H9 (cell line): ENCODE results near the gene KIF5A. TPM values are rescaled to one million over a fixed set of nuclear protein-coding genes. Genes with fewer than 3 reads are reported as not detected.

Experiments used
- DNase-seq: peaks from one replicate; pipeline ENCODE4 v3.0.0-alpha.2; 2017
- H2AFZ ChIP-seq: one replicate; pipeline ENCODE4 v1.6.1; 2013; ENCODE audit warnings: mild to moderate bottlenecking, low read length, control low read depth, moderate library complexity
- H2AK5ac ChIP-seq: 2 replicates; pipeline ENCODE4 v1.6.1; 2013; ENCODE audit warnings: low read length, control low read depth, mixed read lengths; ENCODE audit not compliant: insufficient read length
- H2BK120ac ChIP-seq: one replicate; pipeline ENCODE4 v1.6.1; 2013; ENCODE audit warnings: low read depth, mild to moderate bottlenecking, low read length, control low read depth, inconsistent platforms; ENCODE audit not compliant: poor library complexity, severe bottlenecking
- H2BK12ac ChIP-seq: 2 replicates; pipeline ENCODE4 v1.6.1; 2013; ENCODE audit warnings: low read length, control low read depth, mixed read lengths, low read depth; ENCODE audit not compliant: insufficient read length
- H2BK15ac ChIP-seq: 2 replicates; pipeline ENCODE4 v1.6.1; 2013; ENCODE audit warnings: low read depth, low read length, control low read depth
- H2BK20ac ChIP-seq: one replicate; pipeline ENCODE4 v1.6.1; 2013; ENCODE audit warnings: low read depth, mild to moderate bottlenecking, low read length, control low read depth, inconsistent platforms; ENCODE audit not compliant: poor library complexity, severe bottlenecking
- H2BK5ac ChIP-seq: 2 replicates; pipeline ENCODE4 v1.6.1; 2013; ENCODE audit warnings: low read length, control low read depth, mixed read lengths; ENCODE audit not compliant: insufficient read length
- H3K14ac ChIP-seq: 2 replicates; pipeline ENCODE4 v1.6.1; 2013; ENCODE audit warnings: low read length, control low read depth; ENCODE audit not compliant: insufficient read depth
- H3K18ac ChIP-seq: 2 replicates; pipeline ENCODE4 v1.6.1; 2013; ENCODE audit warnings: low read depth, mild to moderate bottlenecking, mixed read lengths, low read length, control low read depth; ENCODE audit not compliant: insufficient read length
- H3K23ac ChIP-seq: 2 replicates; pipeline ENCODE4 v1.6.1; 2013; ENCODE audit warnings: low read length, control low read depth, mixed read lengths, low read depth; ENCODE audit not compliant: insufficient read length
- H3K23me2 ChIP-seq: 2 replicates; pipeline ENCODE4 v1.6.1; 2013; ENCODE audit warnings: low read depth, mild to moderate bottlenecking, mixed read lengths, low read length, control low read depth; ENCODE audit not compliant: insufficient read length, poor library complexity, severe bottlenecking
- H3K27ac ChIP-seq: 2 replicates; pipeline ENCODE4 v1.5.1; 2013; ENCODE audit warnings: low read length, control low read depth, mixed read lengths, low read depth; ENCODE audit not compliant: insufficient read length
- H3K27me3 ChIP-seq: 2 replicates; pipeline ENCODE4 v1.6.1; 2013; ENCODE audit warnings: low read length, control low read depth, inconsistent platforms; ENCODE audit not compliant: insufficient read depth
- H3K4ac ChIP-seq: 2 replicates; pipeline ENCODE4 v1.6.1; 2013; ENCODE audit warnings: low read depth, mild to moderate bottlenecking, control low read depth, inconsistent platforms, low read length, moderate library complexity
- H3K4me1 ChIP-seq: 2 replicates; pipeline ENCODE4 v1.6.1; 2013; ENCODE audit warnings: low read length, control low read depth, inconsistent platforms; ENCODE audit not compliant: insufficient read depth
- H3K4me2 ChIP-seq: 2 replicates; pipeline ENCODE4 v1.6.1; 2013; ENCODE audit warnings: low read length, control low read depth, mixed read lengths; ENCODE audit not compliant: insufficient read length, insufficient read depth
- H3K56ac ChIP-seq: 2 replicates; pipeline ENCODE4 v1.6.1; 2013; ENCODE audit warnings: low read depth, mild to moderate bottlenecking, mixed read lengths, low read length, control low read depth; ENCODE audit not compliant: insufficient read length
- H3K79me1 ChIP-seq: 2 replicates; pipeline ENCODE4 v1.6.1; 2013; ENCODE audit warnings: low read depth, mild to moderate bottlenecking, moderate library complexity, low read length, control low read depth, inconsistent platforms; ENCODE audit not compliant: insufficient read depth, poor library complexity, severe bottlenecking
- H3K79me2 ChIP-seq: 2 replicates; pipeline ENCODE4 v1.6.1; 2013; ENCODE audit warnings: low read length, control low read depth, inconsistent platforms; ENCODE audit not compliant: insufficient read depth
- H3K9ac ChIP-seq: 2 replicates; pipeline ENCODE4 v1.6.1; 2013; ENCODE audit warnings: low read length, control low read depth, mixed read lengths; ENCODE audit not compliant: insufficient read length; ENCODE audit errors: extremely low read depth
- H3K9me3 ChIP-seq: one replicate; pipeline ENCODE4 v1.6.1; 2013; ENCODE audit warnings: low read depth, low read length, inconsistent platforms; ENCODE audit not compliant: control insufficient read depth
- H3T11ph ChIP-seq: one replicate; pipeline ENCODE4 v1.6.1; 2013; ENCODE audit warnings: mild to moderate bottlenecking, low read length, control low read depth, inconsistent platforms
- H4K20me1 ChIP-seq: one replicate; pipeline ENCODE4 v1.6.1; 2013; ENCODE audit not compliant: control insufficient read depth, insufficient read length, insufficient read depth
- H4K5ac ChIP-seq: 2 replicates; pipeline ENCODE4 v1.6.1; 2013; ENCODE audit warnings: low read depth, mild to moderate bottlenecking, mixed read lengths, low read length, control low read depth; ENCODE audit not compliant: insufficient read length
- H4K8ac ChIP-seq: replicated peaks from 2 replicates; pipeline ENCODE4 v1.6.1; 2013; ENCODE audit warnings: low read length, control low read depth, mixed read lengths, low read depth; ENCODE audit not compliant: insufficient read length
- H4K91ac ChIP-seq: 2 replicates; pipeline ENCODE4 v1.6.1; 2013; ENCODE audit warnings: low read depth, mild to moderate bottlenecking, moderate library complexity, mixed read lengths, low read length, control low read depth; ENCODE audit not compliant: insufficient read length
- H3K27ac Mint-ChIP-seq, 3 experiments: 2 replicates in 2 of 3; 3 replicates in 1 of 3; pipeline ENCODE4 v1.8.0; 2020 to 2021; ENCODE audit warnings: mixed read lengths in 3 of 3, mild to moderate bottlenecking in 1 of 3, moderate library complexity in 1 of 3
- H3K27me3 Mint-ChIP-seq: 2 replicates; pipeline ENCODE4 v1.8.0; 2021; ENCODE audit warnings: low read depth, mild to moderate bottlenecking, moderate library complexity, mixed read lengths
- H3K36me3 Mint-ChIP-seq, 3 experiments: 2 replicates in 2 of 3; 3 replicates in 1 of 3; pipeline ENCODE4 v1.8.0; 2020 to 2021; ENCODE audit warnings: low read depth in 3 of 3, mixed read lengths in 3 of 3; ENCODE audit not compliant: insufficient read depth in 1 of 3
- H3K4me1 Mint-ChIP-seq, 2 experiments: 2 replicates each; pipeline ENCODE4 v1.8.0; 2020; ENCODE audit warnings: mixed read lengths in 2 of 2
- H3K4me3 Mint-ChIP-seq, 2 experiments: 2 replicates in 1 of 2; 3 replicates in 1 of 2; pipeline ENCODE4 v1.8.0; 2020 to 2021; ENCODE audit warnings: mild to moderate bottlenecking in 2 of 2, mixed read lengths in 2 of 2, moderate library complexity in 1 of 2
- H3K9me3 Mint-ChIP-seq, 2 experiments: 2 replicates in 1 of 2; 3 replicates in 1 of 2; pipeline ENCODE4 v1.8.0; 2020; ENCODE audit warnings: mild to moderate bottlenecking in 2 of 2, mixed read lengths in 2 of 2, moderate library complexity in 1 of 2
- WGBS: extraction: QIAGEN DNeasy Blood & Tissue Kit; methylation state at CpG from one replicate; pipeline ENCODE4 v1.1.7; 2013; ENCODE audit warnings: missing lambda C conversion rate, low lambda C conversion rate, mixed read lengths; ENCODE audit not compliant: insufficient read length; ENCODE audit errors: extremely low coverage; 5-methylcytosine and 5-hydroxymethylcytosine counted together
- total RNA-seq: library from RNA; stranded (reverse); gene quantifications from 2 replicates; pipeline ENCODE4 v1.2.1, GENCODE V29; 2021
- TF ChIP-seq, protein P1 (sequence below): fragments of 200-600 bp; sonication (generic); conservative IDR thresholded peaks from 3 replicates; pipeline ENCODE4 v1.8.0; 2021; ENCODE audit warnings: antibody characterized with exemption, mild to moderate bottlenecking

KIF5A gene
- total RNA-seq, 1 experiment from 2014 or later, result 18.5 TPM

DNA sequence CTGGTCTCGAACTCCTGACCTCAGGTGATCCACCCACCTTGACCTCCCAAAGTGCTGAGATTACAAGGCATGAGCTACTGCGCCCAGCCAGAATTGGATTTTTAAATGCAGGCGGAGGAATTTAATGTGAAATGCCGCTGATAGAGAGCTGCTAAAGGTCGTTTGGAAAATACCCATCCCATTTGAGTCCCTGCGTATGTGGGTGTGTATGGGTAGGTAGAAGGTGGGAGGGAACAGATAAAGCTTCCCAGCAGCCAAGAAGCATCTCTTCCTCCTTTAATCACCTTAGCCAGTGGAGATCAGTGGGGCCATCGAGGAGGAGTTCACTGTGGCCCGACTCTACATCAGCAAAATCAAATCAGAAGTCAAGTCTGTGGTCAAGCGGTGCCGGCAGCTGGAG, 25.0 kb downstream of the KIF5A start:
- H4K5ac ChIP-seq, result no peak overlapping the region
- H2BK15ac ChIP-seq, result no peak overlapping the region
- no peak overlapping the region for H3K18ac ChIP-seq
- H2AFZ ChIP-seq, result no peak overlapping the region
- H4K8ac ChIP-seq, result no peak overlapping the region
- no peak overlapping the region for H3K4me3 Mint-ChIP-seq
- no peak overlapping the region for H2BK5ac ChIP-seq
- H3K4me1 ChIP-seq, result no peaks in the 10 kb centered on the region
- no peak overlapping the region for H3K56ac ChIP-seq
- no peak overlapping the region for H3K4ac ChIP-seq
- no peak overlapping the region for H3K23ac ChIP-seq
- H2BK20ac ChIP-seq, result no peak overlapping the region
- H3K9me3 ChIP-seq, result no peaks in the 10 kb centered on the region
- no peaks in the 10 kb centered on the region for H4K20me1 ChIP-seq
- H3K9me3 Mint-ChIP-seq, result no peaks in the 10 kb centered on the region
- H2AK5ac ChIP-seq, result no peak overlapping the region
- H3K23me2 ChIP-seq, result no peaks in the 10 kb centered on the region
- no peaks in the 10 kb centered on the region for H3K4me1 Mint-ChIP-seq
- no peak overlapping the region for H2BK120ac ChIP-seq
- no peak overlapping the region; a peak in 1 of 7 replicates for H3K27ac Mint-ChIP-seq
- TF ChIP-seq, protein P1, sequence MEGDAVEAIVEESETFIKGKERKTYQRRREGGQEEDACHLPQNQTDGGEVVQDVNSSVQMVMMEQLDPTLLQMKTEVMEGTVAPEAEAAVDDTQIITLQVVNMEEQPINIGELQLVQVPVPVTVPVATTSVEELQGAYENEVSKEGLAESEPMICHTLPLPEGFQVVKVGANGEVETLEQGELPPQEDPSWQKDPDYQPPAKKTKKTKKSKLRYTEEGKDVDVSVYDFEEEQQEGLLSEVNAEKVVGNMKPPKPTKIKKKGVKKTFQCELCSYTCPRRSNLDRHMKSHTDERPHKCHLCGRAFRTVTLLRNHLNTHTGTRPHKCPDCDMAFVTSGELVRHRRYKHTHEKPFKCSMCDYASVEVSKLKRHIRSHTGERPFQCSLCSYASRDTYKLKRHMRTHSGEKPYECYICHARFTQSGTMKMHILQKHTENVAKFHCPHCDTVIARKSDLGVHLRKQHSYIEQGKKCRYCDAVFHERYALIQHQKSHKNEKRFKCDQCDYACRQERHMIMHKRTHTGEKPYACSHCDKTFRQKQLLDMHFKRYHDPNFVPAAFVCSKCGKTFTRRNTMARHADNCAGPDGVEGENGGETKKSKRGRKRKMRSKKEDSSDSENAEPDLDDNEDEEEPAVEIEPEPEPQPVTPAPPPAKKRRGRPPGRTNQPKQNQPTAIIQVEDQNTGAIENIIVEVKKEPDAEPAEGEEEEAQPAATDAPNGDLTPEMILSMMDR, result no peak
- no peak overlapping the region for H3K4me2 ChIP-seq
- 0 out of 2 replicates have a peak, but pooled peaks cover 2% of the 10 kb centered on the region for H3K79me2 ChIP-seq
- no peak overlapping the region for H4K91ac ChIP-seq
- no peak overlapping the region for H3K27ac ChIP-seq
- WGBS, result no CpG with 5 or more reads among the region's 10 CpGs
- H3K79me1 ChIP-seq, result no peaks in the 10 kb centered on the region
- H3T11ph ChIP-seq, result no peak overlapping the region
- H2BK12ac ChIP-seq, result no peak overlapping the region
- peaks cover 49 to 81% (median 76%) of the 10 kb centered on the region in 3 experiments for H3K36me3 Mint-ChIP-seq
- no peak overlapping the region for H3K14ac ChIP-seq
- H3K27me3 ChIP-seq, result no peaks in the 10 kb centered on the region
- no peak for DNase-seq
- no peaks in the 10 kb centered on the region; the same call in 1 of the 2 replicates for H3K27me3 Mint-ChIP-seq
- no peak overlapping the region for H3K9ac ChIP-seq
